C1 segment of cervical spinal cord (tissue), 14 donors: ENCODE data around the gene TMEM14C.
"Not testable (repeated sequence)": the region's sequence is repeated elsewhere in the genome, so short reads cannot be mapped to it uniquely, and the experiment has no call there.

Source experiments
- DNase-seq, 14 donors: peaks; one replicate each; lab custom pipeline; 2025; lab: John Stamatoyannopoulos, UW

Gene TMEM14C

DNA sequence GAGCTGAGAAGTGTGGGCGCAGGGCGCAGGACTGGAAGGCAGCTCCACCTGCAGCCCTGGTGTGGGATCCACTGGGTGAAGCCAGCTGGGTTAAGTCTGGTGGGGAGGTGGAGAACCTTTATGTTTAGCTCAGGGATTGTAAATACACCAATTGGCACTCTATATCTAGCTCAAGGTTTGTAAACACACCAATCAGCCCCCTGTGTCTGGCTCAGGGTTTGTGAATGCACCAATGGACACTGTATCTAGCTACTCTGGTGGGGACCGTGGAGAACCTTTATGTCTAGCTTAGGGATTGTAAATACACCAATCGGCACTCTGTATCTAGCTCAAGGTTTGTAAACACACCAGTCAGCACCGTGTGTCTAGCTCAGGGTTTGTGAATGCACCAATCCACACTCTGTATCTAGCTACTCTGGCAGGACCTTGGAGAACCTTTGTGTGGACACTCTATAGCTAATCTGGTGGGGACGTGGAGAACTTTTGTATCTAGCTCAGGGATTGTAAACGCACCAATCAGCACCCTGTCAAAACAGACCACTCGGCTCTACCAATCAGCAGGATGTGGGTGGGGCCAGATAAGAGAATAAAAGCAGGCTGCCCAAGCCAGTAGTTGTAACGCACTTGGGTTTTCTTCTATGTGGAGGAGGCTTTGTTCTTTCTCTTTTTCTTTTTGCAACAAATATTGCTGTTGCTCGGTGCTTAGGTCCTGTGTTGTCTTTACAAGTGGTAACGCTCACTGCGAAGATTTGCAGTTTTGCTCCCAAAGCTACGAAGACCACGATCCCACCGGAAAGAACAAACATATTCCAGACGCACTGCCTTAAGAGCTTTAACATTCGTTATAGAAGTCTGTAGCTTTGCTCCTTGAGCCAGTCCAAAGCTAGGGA, 1.7 kb upstream of the TMEM14C start:
- not testable (repeated sequence) for DNase-seq

DNA sequence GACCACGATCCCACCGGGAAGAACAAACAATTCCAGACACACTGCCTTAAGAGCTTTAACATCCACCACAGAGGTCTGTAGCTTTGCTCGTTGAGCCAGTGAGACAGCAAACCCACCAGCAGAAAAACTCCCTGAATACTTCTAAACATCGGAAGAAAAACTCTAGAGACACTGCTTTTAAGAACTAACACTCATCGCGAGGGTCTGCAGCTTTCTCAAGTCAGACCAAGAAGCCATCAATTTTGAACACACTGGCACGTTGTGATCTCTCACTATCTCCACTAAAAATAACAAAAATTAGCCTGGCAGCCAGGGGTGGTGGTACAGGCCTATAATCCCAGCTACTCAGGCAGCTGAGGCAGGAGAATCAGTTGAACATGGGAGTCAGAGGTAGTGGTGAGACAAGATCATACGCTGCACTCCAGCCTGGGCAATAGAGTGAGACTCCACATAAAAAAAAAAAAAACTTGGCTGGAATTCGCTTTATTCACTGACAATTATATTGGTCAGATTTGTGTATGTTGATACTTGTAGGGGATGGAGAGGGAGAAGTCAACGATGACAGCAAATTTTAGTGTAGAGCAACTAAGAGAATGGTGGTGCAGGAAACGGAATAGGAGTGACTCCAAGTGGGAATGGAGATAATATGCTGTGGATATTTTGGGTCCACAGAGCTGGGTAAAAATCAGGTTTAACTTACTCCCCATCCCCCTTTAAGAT, 860 bp upstream of the TMEM14C start:
- DNase-seq: no peak

DNA sequence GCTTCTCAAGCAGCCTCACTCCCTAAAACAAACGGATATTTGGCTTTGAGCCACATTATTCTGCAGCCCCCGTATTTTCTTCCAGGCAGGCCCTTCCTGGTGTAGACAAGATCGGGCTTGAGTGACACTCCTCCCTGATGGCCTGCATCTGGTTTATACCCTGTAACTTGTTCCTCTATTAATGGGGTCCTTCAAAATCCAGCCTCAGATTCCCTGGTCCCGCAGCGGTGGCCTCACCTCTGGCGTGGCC, 375 bp upstream of the TMEM14C start:
- no peak for DNase-seq

DNA sequence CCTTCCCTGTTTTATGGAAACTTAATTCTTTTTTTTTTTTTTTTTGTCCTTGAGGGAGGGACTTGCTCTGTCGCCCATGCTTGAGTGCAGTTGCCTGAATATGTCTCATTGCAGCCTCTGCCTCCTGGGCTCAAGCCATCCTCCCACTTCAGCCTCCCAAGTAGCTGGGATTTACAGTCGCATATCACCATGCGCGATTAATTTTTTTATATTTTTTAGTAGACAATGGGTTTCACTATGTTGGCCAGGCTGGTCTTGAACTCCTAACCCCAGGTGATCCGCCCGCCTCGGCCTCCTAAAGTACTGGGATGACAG, 654 bp downstream of the TMEM14C start:
- DNase-seq: no peak

DNA sequence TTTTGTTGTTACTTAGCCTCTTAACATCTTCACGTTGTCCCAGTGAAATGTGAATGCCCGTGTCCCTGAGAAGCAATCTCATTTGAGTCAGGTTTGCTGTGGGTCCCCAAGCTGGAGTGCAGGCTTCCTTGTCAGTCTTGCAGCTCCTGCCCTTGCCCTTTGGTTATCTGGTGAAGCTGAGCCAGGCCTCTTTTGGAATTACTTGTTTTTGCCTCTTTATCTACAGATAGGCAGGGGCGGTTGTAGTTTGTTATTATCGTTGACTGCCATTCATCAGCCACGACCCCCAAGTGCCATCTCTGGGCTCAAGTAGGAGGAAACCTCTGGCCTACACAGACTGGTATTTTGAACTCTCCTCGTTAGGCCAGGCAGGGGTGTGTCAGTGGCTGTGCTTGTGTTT, 2.2 kb downstream of the TMEM14C start:
- DNase-seq: no peak

DNA sequence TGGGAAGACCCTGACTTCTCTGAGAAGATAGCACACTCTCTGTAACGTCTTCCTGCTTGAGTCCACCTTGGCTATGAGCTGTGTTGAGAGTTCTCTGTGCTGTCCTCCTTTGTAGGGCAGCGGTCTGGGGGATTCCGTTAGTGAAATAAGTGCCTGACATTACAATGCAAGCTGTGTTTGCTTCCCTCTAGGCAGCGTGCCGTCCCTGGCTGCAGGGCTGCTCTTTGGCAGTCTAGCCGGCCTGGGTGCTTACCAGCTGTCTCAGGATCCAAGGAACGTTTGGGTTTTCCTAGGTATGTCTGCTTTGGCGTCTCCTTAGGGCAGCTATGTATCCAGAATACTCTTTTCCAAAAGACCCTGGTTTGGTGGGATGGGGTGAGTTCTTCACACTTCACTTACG, 2.8 kb downstream of the TMEM14C start:
- DNase-seq: peak in 10 of 14 donors; percentile 1 to 49 (median 22)

DNA sequence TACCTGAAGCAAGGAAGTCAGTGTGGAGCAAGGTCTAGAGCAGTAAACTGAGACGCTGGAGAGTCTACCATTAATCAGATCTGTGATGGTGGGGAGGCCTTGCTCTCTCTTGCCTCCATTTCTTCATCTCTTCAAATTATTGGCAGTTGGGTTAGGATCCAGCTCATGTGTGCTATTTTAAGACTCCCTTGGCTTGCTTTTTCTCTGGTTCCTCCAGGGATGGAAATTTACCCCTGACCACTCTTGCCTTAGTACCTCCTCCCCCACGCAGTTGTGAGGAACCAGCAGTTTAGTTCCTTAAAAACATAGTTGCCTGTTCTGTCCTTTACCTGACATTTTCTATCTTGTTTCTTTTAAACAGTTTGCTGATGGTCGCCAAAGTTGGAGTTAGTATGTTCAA, 7.4 kb downstream of the TMEM14C start:
- no peak for DNase-seq

DNA sequence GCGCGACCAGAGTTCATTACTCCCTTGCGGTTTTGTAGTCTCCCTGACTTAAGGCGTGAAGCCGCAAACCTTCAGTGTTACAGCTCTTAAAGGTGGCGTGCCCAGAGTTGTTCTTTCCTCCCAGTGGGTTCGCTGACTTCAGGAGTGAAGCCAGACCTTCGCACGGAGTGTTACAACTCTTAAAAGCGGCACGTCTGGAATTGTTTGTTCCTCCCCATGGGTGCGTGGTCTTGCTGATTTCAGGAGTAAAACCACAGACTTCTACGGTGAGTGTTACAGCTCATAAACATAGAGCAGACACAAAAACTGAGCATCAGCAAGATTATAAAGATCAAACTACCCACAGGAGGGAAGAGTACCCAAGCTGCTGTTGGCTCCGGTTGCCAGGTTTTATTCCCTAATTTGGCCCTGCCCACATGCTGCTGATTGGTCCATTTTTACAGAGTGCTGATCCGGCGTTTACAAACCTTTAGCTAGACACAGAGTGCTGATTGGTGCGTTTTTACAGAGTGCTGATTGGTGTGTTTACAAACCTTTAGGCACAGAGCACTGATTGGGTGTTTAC, 10.4 kb downstream of the TMEM14C start:
- no peak for DNase-seq

DNA sequence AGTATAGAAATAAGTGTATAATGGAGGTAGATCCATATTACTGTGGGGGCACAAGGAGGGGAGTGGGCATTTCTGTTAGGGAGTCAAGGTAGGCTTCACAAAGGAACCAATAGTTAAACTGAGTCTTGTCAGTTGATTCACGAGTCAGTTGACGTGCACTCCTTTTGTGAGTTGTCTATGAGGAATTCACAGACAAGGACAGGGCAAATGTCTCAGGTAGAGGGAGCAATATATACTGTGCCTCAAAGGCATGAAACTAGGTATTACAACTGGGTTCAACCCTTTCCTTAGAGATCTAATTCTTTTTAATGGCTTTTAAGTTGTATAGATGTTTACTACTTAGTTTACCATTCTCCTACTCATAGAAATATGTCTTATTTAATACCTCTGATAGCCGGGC, 11.0 kb downstream of the TMEM14C start:
- no peak for DNase-seq

DNA sequence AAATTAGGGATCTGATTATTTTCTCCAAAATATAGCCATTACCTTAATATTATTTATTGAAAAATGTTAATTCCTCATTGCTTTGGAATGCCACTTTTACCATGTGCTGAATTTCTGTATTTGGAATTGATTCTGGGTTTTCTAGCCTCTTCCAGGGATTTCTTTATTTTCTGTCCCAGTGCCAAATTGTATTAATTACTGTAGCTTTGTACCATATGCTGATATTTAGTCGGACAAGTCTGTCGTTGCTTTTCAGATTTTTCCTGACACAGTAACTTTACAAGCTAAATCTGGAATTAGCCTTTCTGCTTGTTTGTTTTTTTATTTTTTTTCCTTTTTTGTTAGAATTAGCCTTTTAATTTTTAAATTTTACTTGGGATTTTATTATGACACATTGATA, 13.9 kb downstream of the TMEM14C start:
- no peak for DNase-seq

DNA sequence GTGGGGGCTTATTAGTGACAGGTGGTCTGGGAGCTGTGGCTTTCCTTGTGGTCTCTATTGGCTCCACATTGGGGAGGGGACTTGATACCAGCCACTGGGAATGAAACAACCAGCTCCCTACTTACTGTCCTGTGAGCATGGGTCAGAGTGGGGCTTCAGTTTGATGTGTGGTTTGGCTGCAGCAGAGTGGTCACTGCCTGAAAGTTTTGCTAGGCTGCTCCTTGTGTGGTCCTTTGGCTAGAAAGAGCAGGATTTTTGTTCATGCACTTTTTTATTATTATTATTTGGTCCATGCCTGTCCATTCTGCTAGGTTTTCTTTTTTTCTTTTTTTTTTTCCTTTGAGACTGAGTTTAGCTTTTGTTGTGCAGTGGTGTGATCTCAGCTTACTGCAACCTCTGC, 17.2 kb downstream of the TMEM14C start:
- no peak for DNase-seq

DNA sequence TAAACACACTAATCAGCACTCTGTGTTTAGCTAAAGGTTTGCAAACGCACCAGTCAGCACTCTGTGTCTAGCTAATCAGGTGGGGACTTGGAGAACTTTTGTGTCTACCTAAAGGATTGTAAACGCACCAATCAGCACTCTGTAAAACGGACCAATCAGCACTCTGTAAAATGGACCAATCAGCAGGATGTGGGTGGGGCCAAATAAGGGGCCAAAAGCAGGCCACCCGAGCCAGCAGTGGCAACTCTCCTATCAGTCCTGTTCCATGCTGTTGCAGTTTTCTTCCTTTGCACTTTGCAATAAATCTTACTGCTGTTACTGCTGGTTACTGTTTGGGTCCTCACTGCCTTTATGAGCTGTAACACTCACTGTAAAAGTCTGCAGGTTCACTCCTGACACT, 18.8 kb downstream of the TMEM14C start:
- not testable (repeated sequence) for DNase-seq

DNA sequence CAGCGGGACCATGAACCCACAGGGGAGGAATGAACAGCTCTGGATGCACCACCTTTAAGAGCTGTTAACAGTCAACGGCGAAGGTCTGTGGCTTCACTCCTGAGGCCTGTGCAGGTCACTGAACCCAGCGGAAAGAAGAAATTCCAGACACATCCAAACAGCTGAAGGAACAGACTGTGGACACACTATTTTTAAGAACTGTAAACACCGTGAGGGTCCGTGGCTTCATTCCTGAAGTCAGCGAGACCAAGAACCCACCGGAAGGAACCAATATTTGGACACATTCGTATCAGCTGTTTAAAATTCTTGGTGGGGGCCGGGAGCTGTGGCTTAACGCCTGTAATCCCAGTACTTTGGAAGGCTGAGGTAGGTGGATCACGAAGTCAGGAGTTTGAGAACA, 19.4 kb downstream of the TMEM14C start:
- no peak for DNase-seq

DNA sequence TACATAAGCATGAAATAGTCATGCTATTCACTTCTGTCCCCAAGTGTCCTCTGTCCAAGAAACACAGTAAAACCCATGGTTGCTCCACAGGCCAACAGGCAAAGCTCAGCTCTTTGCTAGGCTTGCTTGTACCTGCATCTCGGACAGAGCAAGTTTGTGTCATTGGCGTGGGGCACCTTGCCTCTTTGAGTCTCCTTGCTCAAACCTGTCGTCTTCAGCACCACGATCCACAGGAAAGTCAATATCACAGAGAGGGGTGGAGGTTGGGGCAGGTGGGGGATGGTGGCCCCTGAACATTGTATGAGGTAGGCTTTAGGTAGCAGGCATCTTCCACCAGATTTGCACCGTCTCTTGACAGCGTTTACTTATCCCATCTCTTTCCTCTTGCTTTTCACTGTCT, 20.6 kb downstream of the TMEM14C start:
- no peak for DNase-seq

DNA sequence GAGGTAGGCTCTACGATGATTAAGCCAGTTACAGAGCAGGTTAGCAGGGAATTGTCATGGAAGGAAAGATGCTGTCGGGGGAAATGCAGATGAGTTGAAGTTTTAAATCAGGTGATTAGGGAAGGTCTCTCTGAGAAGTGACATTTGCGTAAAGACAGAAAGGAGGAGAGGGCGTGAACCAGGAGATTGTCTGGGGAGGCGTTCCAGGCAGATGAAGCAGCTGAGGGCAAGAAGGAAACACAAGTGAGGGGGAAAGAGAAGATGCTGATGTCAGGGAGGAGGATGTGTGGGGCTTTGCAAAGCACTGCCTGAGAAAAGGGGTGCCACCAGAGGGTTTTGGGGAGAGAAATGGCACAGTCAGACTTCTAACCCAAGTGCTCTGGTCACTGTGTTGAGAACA, 22.2 kb downstream of the TMEM14C start:
- DNase-seq: no peak

DNA sequence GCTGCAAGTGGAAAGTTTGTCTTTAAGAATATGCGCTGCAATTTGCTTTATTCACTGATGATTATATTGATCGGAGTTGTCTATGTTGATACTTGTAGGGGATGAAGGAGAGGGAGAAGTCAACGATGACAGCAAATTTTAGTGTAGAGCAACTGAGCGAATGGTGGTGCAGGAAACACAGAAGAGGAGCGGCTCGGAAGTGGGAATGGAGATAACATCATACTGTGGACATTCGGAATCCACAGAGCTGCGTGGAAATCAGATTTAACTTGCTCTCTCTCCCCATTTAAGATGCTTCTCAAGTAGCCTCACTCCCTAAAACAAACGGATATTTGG, 24.0 kb downstream of the TMEM14C start:
- no peak for DNase-seq

DNA sequence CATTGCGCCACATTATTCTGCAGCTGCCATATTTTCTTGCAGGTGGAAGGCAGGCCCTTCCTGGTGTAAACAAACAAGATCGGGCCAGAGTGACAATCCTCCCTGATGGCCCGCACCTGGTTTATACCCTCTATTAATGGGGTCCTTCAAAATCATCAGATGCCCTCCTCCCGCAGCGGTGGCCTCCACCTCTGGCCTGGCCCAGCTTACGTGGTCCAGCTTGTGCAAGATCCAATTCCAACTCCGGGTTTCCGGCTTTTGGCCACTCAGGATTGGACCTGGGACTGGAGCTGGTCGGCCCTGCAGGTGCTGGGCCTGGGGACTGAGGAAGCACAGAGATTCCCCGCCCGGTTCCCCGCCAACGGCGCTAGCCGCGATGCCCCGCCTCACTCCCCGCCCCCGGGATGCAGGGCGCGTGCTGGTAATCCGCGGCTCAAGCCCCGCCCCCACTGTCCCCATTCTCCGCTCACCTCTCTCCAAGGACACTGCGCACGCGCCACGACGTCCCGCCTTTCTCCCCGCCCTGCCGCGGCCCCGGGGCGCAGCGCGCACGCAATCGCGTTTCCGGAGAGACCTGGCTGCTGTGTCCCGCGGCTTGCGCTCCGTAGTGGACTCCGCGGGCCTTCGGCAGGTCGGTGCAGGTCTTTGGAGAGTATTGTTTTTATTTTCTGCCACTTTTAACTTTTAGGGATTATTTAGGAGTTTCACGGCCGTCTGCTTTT, 24.5 kb downstream of the TMEM14C start, which contains the start of gene TMEM14B:
Gene TMEM14B, plus strand, starts transcription at position 555 of the 722 bp plus-strand sequence. CDS start 1,441 bp downstream, outside the sequence.
- DNase-seq: peak; percentile 78 to 99 (median 96)

DNA sequence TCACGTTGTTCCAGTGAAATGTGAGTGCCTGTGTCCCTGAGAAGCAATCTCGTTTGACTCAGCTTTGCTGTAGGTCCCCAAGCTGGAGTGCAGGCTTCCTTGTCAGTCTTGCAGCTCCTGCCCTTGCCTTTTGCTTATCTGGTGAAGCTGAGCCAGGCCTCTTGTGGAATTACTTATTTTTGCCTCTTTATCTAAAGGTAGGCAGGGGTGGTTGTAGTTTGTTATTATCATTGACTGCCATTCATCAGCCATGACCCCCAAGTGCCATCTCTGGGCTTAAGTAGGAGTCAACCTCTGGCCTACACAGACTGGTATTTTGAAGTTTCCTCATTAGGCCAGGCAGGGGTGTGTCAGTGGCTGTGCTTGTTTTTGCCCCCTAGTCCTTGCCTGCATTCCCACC, 26.9 kb downstream of the TMEM14C start:
- DNase-seq: no peak

DNA sequence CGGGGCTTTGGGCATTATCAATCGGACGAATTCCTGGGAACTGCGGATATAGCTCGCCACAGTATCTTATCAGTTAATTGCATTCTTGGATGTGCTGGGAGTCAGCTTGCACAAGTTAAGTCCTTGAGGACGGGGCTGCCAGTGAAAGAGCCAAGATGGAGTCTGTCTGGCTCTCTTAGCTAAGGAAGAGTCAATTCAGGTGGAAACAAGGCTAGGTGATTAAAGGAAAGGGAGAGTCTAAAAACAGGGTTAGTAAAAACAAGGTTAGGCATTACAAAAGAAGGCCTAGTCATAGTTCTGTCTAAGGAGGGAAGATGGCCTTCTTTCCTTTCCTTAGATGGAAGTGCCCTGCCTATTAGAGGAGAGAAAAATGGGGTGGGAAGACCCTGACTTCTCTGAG, 27.7 kb downstream of the TMEM14C start:
- not testable (repeated sequence) for DNase-seq

DNA sequence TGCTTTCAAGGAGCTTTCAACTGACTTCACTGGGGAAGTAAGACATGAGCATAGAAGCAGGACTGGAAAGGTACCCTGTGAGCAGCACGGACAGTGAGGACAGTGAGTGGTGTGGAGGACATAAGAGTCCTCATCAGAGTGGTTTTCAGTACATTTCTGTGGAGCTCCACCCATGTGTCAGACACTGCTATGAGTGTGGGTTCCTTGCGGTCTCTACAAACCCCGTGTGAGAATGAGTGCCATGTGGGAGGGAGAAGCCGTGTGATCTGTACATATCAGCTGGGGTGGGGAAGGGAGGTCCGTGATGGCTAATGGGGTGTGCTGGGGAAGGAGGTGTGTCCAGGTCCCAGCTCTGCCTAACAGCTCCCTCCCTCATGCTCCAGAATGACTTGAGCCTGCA, 28.9 kb downstream of the TMEM14C start:
- DNase-seq: not testable (repeated sequence)

DNA sequence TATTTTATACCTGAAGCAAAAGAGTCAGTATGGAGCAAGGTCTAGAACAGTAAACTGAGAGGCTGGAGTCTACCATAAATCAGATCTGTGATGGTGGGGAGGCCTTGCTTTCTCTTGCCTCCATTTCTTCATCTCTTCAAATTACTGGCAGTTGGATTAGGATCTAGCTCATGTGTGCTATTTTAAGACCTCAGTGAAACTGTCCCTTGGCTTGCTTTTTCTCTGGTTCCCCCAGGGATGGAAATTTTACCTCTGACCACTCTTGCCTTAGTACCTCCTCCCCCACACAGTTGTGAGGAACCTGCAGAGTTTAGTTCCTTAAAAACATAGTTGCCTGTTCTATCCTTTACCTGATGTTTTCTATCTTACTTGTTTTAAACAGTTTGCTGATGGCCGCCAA, 33.2 kb downstream of the TMEM14C start:
- no peak for DNase-seq

DNA sequence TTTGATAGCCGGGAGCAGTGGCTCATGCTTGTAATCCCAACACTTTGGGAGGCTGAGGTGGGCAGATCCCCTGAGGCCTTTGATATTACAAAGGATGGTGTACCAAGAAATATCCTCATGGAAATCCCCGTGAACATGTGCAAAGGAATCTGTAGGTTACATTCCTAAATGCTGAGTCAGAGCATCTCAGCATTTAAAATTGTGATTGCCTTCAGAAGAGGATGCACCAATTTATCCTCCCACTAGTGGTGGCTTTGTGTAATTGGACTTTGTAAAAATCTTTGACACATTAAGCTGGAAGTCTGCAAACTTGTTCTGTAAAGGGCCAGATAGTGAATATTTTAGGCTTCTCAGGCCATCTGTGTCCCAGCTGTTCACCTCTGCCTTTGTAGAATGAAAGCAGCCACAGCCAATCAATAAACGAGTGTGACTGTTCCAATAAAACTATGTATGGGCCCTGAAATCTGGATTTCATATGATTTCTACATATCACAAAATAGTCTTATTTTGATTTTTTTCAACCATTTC, 36.5 kb downstream of the TMEM14C start:
- peak in 1 of 14 donors; percentile 5 for DNase-seq
